HepG2 (cell line): ENCODE data around the gene PEX3. TPM values are rescaled to one million over a fixed set of nuclear protein-coding genes. Genes with fewer than 3 reads are reported as not detected.

Experiments used
- CAMTA2 ChIP-seq: sonication (generic); formaldehyde crosslinking; IDR thresholded peaks from 2 replicates; pipeline ENCODE4 v1.4.0; 2020; ENCODE audit warnings: mild to moderate bottlenecking, missing genetic modification reagents, borderline replicate concordance
- DPF2 ChIP-seq: sonication (generic); formaldehyde crosslinking; IDR thresholded peaks from 2 replicates; pipeline ENCODE4 v1.4.0; 2020; ENCODE audit warnings: mild to moderate bottlenecking, low read depth, missing genetic modification reagents, borderline replicate concordance
- ELF4 ChIP-seq: sonication (generic); formaldehyde crosslinking; IDR thresholded peaks from 2 replicates; pipeline ENCODE4 v1.5.0; 2020; ENCODE audit warnings: missing genetic modification reagents, mild to moderate bottlenecking, moderate library complexity, borderline replicate concordance
- GTF3A ChIP-seq: sonication (generic); formaldehyde crosslinking; conservative IDR thresholded peaks from 2 replicates; pipeline ENCODE4 v1.4.0; 2020; ENCODE audit warnings: mild to moderate bottlenecking, missing genetic modification reagents
- LCORL ChIP-seq, 2 experiments: fragments of 450-650 bp in 1 of 2; sonication (generic) in 1 of 2; formaldehyde crosslinking in 1 of 2; IDR thresholded peaks; 2 replicates each; pipeline versions ENCODE4 v1.5.0 to v1.6.1; 2017 to 2020; ENCODE audit warnings: antibody characterized with exemption in 1 of 2, missing genetic modification reagents in 1 of 2
- NPAS2 ChIP-seq: sonication (generic); formaldehyde crosslinking; IDR thresholded peaks from 2 replicates; pipeline ENCODE4 v1.8.0; 2022; ENCODE audit warnings: mild to moderate bottlenecking, missing genetic modification reagents, borderline replicate concordance
- PAWR ChIP-seq: sonication (generic); formaldehyde crosslinking; IDR thresholded peaks from 2 replicates; pipeline ENCODE4 v1.4.0; 2020; ENCODE audit warnings: missing genetic modification reagents, mild to moderate bottlenecking, borderline replicate concordance
- SMAD3 ChIP-seq: sonication (generic); formaldehyde crosslinking; IDR thresholded peaks from 2 replicates; pipeline ENCODE4 v1.4.0; 2020; ENCODE audit warnings: missing genetic modification reagents
- SNRNP70 ChIP-seq: fragments of 200-400 bp; formaldehyde crosslinking; IDR thresholded peaks from 2 replicates; pipeline ENCODE4 v1.6.1; 2017; ENCODE audit warnings: mild to moderate bottlenecking, low read depth, low read length, moderate library complexity
- SOX13 ChIP-seq, 3 experiments: fragments of 450-650 bp in 1 of 3; sonication (generic) in 1 of 3; formaldehyde crosslinking in 1 of 3; IDR thresholded peaks in 2 of 3; conservative IDR thresholded peaks in 1 of 3; 2 replicates each; pipeline versions ENCODE4 v1.5.0 to v1.6.1; 2016 to 2020; ENCODE audit warnings: antibody characterized with exemption in 1 of 3, mild to moderate bottlenecking in 1 of 3, missing compliant biosample characterization in 1 of 3, missing genetic modification reagents in 1 of 3, moderate library complexity in 1 of 3
- SP1 ChIP-seq, 2 experiments: fragments of 450-650 bp in 1 of 2; sonication (generic) in 1 of 2; formaldehyde crosslinking in 1 of 2; IDR thresholded peaks; 2 replicates each; pipeline versions ENCODE4 v1.4.0 to v1.6.1; 2016 to 2020; ENCODE audit warnings: missing genetic modification reagents in 1 of 2
- SPEN ChIP-seq: sonication (generic); formaldehyde crosslinking; IDR thresholded peaks from 2 replicates; pipeline ENCODE4 v1.5.1; 2020; ENCODE audit warnings: low read depth, mild to moderate bottlenecking, missing genetic modification reagents
- SRSF4 ChIP-seq: fragments of 200-400 bp; formaldehyde crosslinking; IDR thresholded peaks from one replicate; pipeline ENCODE4 v1.6.1; 2018; ENCODE audit warnings: mild to moderate bottlenecking, low read depth, low read length, moderate library complexity; ENCODE audit not compliant: poor library complexity, severe bottlenecking
- TRIM24 ChIP-seq: sonication (generic); formaldehyde crosslinking; IDR thresholded peaks from 2 replicates; pipeline ENCODE4 v1.8.0; 2022; ENCODE audit warnings: mild to moderate bottlenecking, missing genetic modification reagents
- ZBTB25 ChIP-seq: IDR thresholded peaks from 2 replicates; pipeline ENCODE4 v1.6.1; 2018; ENCODE audit warnings: missing genetic modification reagents
- ZEB1 ChIP-seq: IDR thresholded peaks from 2 replicates; pipeline ENCODE4 v1.6.1; 2012; ENCODE audit warnings: mild to moderate bottlenecking, low read depth, inconsistent platforms; ENCODE audit not compliant: insufficient replicate concordance
- ZNF564 ChIP-seq: sonication (generic); formaldehyde crosslinking; IDR thresholded peaks from 2 replicates; pipeline ENCODE4 v1.8.1; 2023; ENCODE audit warnings: mild to moderate bottlenecking, missing genetic modification reagents
- polyA plus RNA-seq, 8 experiments: library from polyadenylated mRNA; depleted of rRNA in 3 of 8; stranded (reverse) in 7 of 8; unstranded in 1 of 8; fragments of >200 nt; fragmentation: Illumina TruSeq in 4 of 8; extraction: Trizol in 4 of 8; gene quantifications; 2 replicates each; pipeline versions ENCODE4 v1.2.1 to v1.2.3, GENCODE V29; 2011 to 2016; ENCODE audit warnings: low read depth in 4 of 8, missing spikeins in 1 of 8, mixed read lengths in 1 of 8; ENCODE audit not compliant: insufficient read depth in 1 of 8
- total RNA-seq, 5 experiments: library from RNA; depleted of rRNA; stranded (reverse); fragments of >200 nt; fragmentation: Illumina TruSeq; extraction: Trizol; gene quantifications; 2 replicates each; pipeline ENCODE4 v1.2.3, GENCODE V29; 2016; ENCODE audit warnings: low read depth in 1 of 5
- TF ChIP-seq, protein P1 (sequence below): sonication (generic); formaldehyde crosslinking; IDR thresholded peaks from 2 replicates; pipeline ENCODE4; 2020; ENCODE audit warnings: missing genetic modification reagents, mild to moderate bottlenecking, borderline replicate concordance
- TF ChIP-seq, protein P2 (sequence below): fragments of 450-650 bp; IDR thresholded peaks from 2 replicates; pipeline ENCODE4 v1.6.1; 2016
- TF ChIP-seq, protein P3 (sequence below): sonication (generic); formaldehyde crosslinking; IDR thresholded peaks from 2 replicates; pipeline ENCODE4 v1.5.1; 2020; ENCODE audit warnings: mild to moderate bottlenecking, missing genetic modification reagents, moderate library complexity

Gene PEX3
- total and polyA plus RNA-seq, 2 of the 13 experiments (the other 11 are each of a cell fraction or from before 2014, with no cell fraction given), result 30.9 to 40.8 TPM

DNA sequence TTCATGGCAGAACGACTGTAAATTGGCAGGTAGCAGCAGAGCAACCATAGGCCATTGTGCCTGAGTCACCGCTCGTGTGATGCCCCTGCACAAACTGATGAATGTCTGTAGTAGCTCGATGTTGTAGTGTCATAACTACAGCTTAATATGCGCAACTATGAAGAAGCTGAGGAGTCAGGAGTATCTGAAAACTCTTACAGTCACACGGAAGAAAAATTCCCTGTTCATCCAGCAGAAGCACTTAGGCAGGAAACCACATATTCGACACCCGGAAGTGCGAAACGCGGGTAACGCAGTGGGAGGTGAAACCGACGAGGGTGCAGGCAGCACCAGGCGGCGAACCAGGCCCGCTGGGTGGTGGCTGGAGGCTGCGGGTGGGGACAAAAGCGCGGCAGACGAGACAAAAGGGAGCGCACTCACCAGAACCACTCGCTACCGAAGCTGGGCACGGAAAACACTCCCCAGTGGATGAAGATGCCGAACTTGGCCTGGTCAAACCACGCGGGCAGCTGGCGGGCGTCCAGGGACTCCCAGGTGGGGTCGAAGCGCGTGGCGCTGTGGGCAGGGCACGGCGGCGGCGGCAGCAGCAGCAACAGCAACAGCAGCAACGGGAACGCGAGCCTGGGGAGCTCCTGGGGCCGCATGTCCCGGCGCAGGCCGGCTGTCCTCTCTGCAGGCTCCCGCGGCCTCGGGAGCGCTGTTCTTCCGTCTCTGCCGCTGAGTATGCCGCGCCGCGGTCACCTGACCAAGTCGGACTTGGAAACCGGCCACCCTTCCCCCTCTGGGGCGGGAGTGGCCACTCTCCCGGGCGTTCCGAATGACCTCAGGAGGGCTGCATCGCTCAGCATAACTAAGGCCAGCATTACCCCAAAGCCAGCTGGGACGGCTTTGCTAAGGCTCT, 60.6 kb downstream of the PEX3 start, which contains the start of gene FUCA2 (continued):
- TF ChIP-seq SRSF4, result no peak
- TF ChIP-seq, protein P1, sequence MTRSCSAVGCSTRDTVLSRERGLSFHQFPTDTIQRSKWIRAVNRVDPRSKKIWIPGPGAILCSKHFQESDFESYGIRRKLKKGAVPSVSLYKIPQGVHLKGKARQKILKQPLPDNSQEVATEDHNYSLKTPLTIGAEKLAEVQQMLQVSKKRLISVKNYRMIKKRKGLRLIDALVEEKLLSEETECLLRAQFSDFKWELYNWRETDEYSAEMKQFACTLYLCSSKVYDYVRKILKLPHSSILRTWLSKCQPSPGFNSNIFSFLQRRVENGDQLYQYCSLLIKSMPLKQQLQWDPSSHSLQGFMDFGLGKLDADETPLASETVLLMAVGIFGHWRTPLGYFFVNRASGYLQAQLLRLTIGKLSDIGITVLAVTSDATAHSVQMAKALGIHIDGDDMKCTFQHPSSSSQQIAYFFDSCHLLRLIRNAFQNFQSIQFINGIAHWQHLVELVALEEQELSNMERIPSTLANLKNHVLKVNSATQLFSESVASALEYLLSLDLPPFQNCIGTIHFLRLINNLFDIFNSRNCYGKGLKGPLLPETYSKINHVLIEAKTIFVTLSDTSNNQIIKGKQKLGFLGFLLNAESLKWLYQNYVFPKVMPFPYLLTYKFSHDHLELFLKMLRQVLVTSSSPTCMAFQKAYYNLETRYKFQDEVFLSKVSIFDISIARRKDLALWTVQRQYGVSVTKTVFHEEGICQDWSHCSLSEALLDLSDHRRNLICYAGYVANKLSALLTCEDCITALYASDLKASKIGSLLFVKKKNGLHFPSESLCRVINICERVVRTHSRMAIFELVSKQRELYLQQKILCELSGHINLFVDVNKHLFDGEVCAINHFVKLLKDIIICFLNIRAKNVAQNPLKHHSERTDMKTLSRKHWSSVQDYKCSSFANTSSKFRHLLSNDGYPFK (CRISPR knock-in tag), result peak; percentile 91; the same call in 1 of the 2 replicates
- peak; percentile 97 for TF ChIP-seq SPEN
- no peak for TF ChIP-seq NPAS2 (CRISPR knock-in tag)
- TF ChIP-seq, protein P2, sequence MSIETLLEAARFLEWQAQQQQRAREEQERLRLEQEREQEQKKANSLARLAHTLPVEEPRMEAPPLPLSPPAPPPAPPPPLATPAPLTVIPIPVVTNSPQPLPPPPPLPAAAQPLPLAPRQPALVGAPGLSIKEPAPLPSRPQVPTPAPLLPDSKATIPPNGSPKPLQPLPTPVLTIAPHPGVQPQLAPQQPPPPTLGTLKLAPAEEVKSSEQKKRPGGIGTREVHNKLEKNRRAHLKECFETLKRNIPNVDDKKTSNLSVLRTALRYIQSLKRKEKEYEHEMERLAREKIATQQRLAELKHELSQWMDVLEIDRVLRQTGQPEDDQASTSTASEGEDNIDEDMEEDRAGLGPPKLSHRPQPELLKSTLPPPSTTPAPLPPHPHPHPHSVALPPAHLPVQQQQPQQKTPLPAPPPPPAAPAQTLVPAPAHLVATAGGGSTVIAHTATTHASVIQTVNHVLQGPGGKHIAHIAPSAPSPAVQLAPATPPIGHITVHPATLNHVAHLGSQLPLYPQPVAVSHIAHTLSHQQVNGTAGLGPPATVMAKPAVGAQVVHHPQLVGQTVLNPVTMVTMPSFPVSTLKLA, result peak; percentile 35; the same call in 1 of the 2 replicates
- TF ChIP-seq CAMTA2 (CRISPR knock-in tag), result no peak
- no peak for TF ChIP-seq SP1 (IDR thresholded peaks at IDR 0.05)
- TF ChIP-seq SP1 (CRISPR knock-in tag; IDR thresholded peaks at IDR 0.05), result peak; percentile 33; the same call in 1 of the 2 replicates
- TF ChIP-seq GTF3A, result peak; percentile 91; the same call in 1 of the 2 replicates
- no peak for TF ChIP-seq SMAD3 (CRISPR knock-in tag)
- TF ChIP-seq, protein P3, sequence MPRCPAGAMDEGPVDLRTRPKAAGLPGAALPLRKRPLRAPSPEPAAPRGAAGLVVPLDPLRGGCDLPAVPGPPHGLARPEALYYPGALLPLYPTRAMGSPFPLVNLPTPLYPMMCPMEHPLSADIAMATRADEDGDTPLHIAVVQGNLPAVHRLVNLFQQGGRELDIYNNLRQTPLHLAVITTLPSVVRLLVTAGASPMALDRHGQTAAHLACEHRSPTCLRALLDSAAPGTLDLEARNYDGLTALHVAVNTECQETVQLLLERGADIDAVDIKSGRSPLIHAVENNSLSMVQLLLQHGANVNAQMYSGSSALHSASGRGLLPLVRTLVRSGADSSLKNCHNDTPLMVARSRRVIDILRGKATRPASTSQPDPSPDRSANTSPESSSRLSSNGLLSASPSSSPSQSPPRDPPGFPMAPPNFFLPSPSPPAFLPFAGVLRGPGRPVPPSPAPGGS, result peak; percentile 95
- no peak; the same call in 1 of the 2 replicates for TF ChIP-seq DPF2 (CRISPR knock-in tag)
- TF ChIP-seq ZEB1, result no peak
- no peak for TF ChIP-seq SOX13 (IDR thresholded peaks at IDR 0.05)
- TF ChIP-seq SOX13 (CRISPR knock-in tag; conservative IDR thresholded peaks at IDR 0.05 in 1 of 2, IDR thresholded peaks at IDR 0.05 in 1 of 2), result no peak; a peak in 2 of 4 replicates
- TF ChIP-seq ZNF564, result peak; percentile 97
- TF ChIP-seq SNRNP70, result no peak
- TF ChIP-seq ELF4 (CRISPR knock-in tag), result peak; percentile 82; the same call in 1 of the 2 replicates
- peak; percentile 64; the same call in 1 of the 2 replicates for TF ChIP-seq LCORL (IDR thresholded peaks at IDR 0.05)
- TF ChIP-seq LCORL (CRISPR knock-in tag; IDR thresholded peaks at IDR 0.05), result peak; percentile 46
- TF ChIP-seq ZBTB25, result peak; percentile 63; the same call in 1 of the 2 replicates
- no peak for TF ChIP-seq PAWR (CRISPR knock-in tag)
- 0 out of 2 replicates have a peak, but pooled peaks have one; percentile 13 for TF ChIP-seq TRIM24 (CRISPR knock-in tag)
